GM21619 (cell line): ENCODE results near the gene ZDHHC7.
A peak's percentile ranks its signal among the peaks of the same experiment; 100 is the strongest.

Source experiments
- ATAC-seq: cut with Tn5 transposase; IDR thresholded peaks from one replicate; pipeline ENCODE4 v1.9.1; 2021; ENCODE audit not compliant: unreplicated experiment

The ZDHHC7 gene

DNA sequence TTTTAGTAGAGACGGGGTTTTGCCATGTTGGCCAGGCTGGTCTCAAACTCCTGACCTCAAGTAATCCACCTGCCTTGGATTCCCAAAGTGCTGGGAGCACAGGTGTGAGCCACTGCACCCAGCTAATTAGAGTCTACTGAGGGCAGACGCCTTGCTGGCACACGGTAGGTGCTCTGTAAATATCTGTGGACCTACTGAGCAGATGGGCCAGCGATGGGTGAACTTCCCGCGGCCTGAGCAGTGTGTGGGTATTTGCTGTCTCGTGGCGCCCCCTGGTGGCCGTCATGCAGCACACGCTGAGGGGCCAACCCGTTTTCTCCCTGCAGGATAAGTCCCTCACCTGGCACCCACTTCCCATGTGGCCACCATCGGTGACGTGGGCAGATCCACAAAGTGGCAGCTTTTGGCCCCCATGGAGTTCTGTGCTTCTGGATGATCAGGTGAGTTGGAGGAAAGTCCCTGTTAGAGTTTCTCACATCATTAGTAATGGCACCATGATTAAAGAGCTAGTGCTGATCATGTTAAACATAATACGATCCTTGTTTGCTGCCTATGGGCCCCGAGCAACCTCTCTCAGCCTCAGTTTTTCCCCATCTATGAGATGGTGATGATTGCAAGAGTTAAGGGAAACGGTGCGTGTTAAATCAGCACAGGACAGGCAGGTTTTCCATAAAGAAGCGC is 40.7 kb downstream of the ZDHHC7 start:
- no peak for ATAC-seq

DNA sequence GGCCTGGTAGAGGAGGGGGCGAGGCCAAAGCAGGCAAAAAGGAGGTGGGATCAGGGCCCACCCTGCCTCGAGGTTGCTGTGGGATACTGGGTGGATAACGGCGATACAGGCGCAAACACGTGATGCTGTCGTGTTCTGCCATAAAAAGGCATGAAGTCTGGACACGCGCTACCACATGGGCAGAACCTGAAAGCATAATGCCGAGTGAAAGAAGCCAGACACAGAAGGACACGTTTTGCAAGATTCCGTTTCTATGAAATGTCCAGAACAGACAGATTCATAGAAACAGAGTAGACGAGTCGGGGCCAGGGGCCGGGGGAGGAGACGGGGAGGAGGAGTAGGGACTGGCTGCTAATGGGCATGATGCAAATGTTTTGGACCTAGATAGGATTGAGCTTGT is 43.5 kb downstream of the ZDHHC7 start:
- no peak for ATAC-seq

DNA sequence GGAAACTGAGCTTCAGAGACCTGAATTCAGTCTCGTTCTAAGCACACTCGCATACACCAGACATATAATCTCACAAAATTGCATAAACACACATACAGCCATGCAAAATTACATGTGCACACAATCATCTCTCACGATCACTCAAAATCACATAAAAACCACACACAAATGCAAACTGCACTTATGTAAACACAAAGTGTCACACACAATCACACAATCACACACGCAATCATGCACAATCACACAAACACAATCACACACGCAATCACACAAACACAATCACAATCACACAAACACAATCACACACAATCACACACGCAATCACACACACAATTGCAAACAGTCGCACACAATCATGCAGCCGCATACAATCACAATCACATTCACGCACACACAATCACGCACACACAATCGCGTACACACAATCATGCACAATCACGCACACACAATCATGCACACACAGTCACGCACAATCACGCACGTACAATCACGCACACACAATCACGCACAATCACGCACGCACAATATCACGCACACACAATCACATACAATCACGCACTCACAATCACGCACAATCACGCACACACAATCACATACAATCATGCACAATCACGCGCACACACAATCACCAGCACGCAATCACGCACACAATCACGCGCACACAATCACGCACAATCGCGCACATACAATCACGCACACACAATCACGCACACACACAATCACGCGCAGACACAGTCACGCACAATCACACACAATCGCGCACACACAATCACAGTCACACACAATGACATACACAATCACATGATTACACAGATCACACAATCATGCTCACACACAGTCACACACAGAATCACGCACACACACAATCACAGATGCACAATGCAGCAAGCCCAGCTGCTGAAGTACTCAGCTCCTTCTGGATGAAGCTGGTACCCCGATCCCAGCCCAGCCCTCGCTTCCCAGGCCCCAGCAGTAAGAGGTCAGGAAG is 45.6 kb downstream of the ZDHHC7 start:
- ATAC-seq = no peak

DNA sequence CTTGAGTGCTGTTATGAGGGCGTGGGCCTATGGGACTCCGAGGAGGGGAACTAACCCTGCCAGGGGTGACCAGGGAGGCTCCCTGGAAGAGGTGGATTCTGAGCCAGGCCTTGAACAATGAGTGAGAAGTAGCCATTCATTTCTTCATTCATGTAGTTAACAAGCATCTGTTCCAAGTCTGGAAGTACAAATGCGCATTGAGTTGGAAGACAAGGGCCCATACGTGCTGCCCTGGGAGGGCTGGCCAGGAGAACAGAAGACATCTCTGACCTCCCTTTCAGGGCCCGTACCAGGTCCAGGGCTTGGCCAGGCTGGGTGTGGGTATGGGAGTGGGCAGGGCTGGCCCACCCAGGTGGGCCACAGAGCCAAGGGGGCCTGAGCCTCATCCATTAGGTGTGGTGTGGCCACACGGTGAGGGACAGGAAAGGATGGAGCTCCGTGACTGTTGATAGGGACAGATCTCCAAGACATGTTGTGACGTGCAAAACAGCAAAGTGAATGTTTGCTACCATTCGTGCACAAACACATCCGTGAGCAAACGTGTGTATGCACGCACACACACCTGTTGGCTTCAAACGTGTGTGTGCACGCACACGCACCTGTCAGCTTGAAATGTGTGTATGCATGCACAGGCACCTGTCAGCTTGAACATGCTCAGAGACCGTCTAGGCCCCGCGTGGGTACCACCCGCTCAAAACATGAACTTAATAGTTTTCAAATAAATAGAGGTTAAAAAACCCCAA is 46.8 kb downstream of the ZDHHC7 start:
- no peak for ATAC-seq

DNA sequence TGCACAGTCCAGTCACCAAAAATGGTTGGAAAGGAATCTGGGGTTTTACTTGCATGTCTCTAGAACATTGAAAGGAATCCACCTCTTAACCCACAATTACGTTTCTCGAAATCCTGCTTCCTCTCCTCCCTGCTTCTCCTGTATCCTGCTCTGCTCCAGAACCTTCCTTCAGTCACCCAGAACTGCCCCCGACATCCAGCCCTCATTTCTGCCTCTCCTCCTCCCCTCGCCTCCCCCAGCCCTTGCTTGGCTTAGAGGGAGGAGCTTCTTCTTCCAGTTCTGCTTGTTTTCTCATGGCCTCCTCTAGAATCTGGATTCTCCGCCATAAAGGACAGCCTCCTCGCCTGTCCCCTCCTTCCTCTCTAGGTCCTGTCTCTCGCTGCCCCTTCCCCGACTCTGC is 48.3 kb downstream of the ZDHHC7 start:
- ATAC-seq = no peak

DNA sequence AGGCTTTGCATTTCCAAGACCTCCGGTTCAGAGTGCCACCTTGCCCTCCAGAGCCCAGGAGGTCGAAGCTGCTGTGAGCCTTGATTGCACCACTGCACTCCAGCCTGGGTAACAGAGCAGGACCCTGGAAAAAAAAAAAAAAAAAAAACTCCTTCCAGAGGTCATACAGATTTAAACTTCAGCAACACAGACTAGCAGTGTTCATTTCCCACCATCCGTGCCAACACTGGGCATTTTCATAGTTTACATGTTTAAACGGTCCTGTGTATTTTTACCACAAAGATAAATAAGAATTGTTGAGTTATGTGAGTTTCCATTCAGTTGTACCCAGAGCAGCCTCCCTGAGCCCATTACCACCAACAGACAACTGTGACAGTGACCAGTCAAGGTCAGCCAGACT is 50.4 kb downstream of the ZDHHC7 start:
- ATAC-seq = no peak

DNA sequence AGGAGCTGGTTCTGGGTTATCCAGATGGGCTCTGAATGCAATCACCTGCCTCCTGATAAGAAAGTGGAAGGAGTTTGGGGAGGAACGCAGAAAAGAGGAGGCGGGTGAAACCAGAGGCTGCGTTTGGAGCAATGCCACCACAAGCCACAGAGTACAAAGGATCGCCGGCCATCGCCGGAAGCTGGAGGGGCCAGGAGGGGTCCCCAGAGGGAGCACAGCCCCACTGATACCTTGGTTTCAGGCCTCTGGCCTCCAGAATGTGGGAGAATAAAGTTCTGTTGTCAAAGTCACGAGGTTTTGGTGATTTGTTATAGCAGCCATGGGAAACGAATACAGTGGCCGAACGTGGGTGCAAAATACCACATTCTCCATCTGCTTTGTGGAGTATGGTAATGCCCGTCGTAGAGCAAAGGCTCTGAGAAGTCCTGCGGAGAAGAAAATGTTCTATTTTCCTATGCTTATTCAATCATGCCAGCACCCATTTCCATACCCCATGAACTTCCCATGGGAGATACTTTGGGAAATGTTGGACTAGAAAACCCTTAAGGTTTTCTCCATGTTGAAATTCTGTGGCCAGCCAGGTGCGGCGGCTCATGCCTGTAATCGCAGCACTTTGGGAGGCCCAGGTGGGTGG is 51.4 kb downstream of the ZDHHC7 start:
- no peak for ATAC-seq

DNA sequence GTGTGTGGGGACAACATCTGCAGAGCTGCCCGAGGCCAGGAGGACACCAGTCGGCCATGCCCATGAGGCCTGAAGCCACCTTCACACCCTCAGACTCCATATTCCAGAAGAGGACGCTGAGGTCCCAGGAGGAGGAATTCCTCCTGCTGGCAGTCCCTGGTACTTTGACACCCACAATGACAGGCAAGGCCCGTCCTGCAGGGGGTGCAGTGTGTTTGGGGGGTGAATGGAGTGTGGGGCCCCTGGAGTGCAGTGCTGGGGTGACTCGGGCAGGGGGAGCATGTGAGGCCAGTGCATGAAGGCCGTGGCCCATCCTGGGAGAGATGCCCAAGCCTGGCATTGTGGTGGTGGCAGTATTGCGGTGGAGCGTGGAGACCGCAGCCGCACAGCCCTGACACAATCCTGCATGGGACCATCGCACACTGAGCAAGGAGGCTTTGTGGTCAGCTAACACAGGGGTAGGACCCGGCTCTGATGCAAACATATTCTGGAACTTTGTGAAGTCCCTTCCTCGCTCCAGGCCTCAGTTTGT is 52.2 kb downstream of the ZDHHC7 start:
- ATAC-seq = no peak

DNA sequence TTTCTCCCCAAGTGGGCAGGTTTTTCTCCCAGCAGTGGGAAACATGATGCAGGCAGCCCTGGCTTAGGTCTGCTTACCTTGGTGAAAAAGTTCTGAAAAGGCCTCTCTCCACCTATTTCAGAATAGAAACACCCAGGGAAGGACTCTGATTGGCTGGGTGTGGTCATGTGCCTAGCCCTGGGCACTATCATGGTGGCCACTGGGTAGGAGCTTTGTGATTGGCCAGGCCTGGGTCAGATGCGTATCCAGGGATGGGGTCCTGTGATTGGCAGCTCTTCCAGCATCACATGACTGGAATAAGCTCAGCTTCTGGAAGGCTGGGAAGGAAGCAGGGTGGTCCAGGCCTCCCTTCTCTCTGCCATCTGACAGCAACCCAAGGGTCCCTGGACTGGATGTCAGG is 53.5 kb downstream of the ZDHHC7 start:
- ATAC-seq = no peak

DNA sequence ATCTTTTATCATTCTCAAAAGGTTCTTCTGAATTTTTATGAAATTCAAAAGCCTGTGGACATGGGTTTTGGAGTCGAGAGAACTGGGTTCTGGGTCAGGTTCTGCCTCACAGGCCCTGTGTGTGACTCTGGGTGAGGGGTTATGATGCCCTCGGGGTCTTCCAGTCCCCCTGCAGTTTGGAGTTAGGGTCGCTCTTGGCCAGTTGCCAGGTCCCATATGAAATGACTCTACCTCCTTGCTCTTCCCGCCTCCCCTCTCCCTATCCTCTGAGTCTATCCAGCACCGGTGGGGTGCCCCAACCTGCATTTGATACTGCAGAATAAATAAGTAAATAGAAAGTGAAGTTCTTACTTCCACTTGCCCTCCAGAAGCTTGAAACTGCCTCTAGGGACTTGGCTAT is 54.1 kb downstream of the ZDHHC7 start:
- ATAC-seq = no peak

DNA sequence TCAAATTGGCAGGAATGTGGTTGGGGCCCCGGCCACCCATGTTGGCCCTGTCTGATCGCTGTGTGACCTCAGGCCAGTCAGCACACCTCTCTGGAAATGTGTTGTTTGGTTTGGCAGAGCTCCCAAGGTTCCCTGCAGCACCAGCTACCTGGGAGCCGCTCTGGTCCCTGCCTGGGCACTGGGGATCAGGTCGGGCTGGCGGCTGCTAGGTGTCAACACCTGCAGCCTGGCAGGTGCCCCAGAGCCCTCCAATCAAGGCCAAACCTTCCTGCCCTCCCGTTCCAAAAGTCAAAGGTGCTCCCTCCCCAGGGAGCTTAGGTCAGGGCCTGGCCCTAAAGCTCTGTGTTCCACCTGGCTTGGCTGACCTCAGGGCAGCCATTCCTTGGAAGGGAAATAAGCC is 55.9 kb downstream of the ZDHHC7 start:
- ATAC-seq = no peak

DNA sequence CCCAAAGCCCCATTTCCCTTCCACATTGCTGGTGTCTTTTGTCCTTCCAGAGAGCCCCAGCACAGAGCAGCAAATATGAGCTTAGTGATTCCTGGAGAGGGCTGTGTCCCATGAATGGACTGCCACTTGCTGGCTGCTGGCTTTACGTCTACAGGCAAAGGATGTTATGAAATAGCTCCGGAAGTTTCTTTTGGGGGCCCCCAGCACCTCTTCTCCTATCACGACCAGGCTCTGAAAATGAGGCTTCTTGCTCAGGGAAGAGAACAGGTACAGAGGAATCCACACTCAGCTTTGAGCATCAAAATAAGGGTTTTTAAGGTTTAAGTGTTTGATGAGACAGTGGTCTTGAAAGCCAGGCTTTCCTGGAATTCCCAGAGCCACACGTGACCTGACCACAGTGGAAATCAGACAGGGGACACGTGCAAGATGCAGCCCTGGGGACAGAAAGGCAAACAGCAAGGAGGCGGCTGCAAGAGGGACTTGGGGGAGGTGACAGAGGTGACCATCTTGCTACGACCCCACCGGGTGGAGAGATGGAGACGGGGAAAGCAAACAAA is 58.1 kb downstream of the ZDHHC7 start:
- no peak for ATAC-seq

DNA sequence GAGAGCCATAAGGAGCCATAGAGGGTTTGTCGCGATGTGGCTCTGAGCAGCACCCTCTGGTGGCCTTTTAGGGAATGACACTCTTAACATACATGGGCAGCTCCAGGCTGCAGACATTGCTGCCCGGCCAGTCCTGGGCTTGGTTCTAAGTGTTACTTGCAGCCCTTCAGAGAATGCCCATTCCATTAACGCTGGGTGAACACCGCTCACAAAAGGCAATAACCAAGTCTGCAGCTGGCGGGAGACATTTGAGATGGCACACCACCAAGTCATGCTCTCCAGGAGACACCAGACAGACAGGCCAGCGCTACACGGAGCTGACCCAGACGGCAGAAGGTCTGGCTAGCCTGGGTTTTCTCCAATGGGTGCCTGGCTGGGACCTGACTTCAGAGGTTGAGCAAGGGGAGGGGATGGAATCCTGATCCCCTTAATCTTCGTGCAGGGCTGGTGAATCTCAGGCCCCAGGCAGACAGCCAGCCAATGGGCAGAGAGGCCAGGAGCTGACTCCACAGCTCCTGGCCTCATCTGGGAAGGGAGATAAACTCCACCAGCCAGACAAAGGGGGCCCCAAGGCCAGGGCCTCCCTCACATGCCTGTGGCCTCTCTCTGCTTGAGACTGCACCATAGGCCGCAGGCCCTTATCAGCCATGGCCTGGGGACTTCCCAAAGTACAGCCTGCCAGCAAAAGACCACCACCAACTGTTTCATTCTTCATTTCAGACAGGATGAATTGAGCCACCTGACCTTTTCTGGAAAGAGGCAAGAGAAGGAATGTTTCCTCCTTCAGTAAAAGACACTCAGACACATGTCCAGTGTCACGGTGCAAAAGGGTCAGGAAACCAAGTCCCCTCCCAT is 58.8 kb downstream of the ZDHHC7 start:
- ATAC-seq = peak; percentile 70

DNA sequence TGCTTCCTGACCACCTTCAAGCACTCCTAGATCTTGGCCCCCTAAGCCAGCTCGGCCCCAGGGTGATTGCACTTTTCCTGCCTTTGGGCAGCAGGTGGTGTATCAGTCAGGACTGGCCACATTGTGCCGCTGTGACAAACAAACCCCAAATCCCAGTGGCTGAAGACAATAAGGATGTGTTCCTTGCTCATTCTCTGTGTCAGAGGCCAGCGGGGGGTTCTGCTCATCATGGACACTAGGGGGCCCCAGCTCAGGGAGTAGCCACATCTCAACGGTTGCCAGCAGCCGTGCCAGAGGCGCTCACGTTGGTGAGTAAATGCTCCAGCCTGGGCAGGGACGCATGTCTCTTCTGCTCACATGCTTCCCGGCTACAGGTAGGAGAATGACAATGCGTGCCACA is 60.4 kb downstream of the ZDHHC7 start:
- ATAC-seq = no peak

DNA sequence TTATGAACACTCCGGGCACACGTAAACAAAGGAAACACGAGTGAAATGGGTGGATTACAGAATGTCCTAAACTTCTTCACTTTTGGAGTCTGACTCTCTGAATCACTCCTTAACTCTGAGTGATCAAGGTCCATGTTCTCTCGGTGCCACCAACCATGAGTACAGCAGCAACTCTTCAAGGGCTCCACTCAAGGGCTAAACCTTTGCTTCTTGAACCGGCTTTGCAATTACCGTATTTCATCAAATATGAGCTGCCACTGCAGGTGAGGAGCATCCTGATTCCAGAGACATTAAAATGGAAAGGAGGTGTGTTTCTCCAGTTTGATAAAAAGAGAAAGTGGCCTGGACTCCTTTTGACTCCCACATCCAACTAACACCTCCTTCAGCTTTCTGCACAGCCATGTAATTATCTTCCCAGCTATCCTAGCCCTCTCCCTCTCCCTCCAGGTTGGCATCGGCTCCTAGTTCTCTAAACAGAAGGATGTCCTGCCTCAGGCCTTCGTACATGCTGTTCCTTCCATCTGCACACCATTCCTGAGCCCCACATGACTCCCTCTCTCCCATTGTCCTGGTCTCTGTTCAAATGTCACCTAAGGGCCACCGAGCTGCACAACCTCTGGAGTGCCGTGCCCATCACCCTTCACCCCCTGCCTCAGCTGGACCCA is 61.4 kb downstream of the ZDHHC7 start:
- no peak for ATAC-seq

DNA sequence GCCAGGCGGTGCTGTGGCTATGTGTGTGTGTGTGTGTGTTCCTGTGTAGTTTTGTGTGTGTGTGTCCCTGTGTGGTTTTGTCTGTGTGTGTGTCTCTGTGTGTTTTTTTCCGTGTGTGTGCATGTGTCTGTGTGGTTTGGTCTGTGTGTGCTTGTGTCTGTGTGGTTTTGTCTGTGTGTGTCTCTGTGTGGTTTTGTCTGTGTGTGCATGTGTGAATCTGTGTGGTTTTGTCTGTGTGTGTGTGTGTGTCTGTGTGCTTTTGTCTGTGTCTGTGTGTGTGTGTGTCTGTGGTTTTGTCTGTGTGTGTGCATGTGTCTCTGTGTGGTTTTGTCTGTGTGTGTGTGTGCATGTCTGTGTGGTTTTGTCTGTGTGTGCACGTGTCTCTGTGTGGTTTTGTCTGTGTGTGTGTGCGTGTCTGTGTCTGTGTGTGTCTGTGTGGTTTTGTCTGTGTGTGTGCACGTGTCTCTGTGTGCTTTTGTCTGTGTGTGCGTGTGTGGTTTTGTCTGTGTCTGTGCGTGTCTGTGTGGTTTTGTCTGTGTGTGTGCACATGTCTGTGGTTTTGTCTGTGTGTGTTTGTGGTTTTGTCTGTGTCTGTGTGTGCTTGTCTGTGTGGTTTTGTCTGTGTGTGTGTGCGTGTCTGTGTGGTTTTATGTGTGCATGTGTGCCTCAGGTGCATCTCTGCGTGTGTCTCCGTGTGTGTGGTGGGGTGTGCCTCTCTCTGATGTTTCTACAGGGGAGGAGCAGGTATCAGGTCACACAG is 62.3 kb downstream of the ZDHHC7 start:
- ATAC-seq = no peak

DNA sequence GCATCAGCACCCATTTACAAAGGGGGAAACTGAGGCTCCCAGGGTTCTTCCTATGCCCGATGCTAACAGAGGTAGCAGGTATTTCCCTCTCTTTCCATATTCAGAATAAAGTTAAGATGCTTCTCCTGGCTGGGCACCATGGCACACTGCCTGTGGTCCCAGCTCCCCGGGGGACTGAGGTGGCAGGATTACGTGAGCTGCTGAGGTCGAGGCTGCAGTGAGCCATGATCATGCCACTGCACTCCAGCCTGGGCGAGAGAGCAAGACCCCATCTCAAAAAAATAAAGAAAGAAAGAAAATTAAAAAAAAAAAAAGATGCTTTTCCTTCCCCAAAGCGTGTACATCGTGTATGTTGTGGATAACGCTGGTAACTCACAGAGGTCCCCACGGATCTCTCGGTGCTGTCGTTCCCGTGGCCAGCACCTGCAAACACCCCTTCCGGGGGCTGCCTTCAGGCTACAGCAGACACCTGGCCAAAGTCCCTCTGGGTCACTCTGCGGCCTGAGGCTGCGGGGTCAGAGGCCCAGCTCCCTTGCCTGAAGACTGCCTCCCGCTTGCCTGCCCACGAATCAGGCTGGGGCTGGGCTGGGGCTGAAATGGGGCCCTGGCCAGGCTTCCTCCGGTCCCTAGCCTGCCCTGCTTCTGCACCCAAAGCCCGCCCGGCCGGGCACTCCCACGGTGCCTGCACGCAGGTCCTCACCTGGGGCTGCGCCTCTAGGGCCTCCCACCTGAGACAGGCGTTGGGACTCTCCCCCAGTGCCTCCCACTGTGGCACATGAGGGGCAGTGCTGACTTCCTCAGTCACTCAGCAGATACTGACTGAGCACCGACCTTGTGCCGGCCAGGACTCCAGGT is 63.1 kb downstream of the ZDHHC7 start:
- no peak for ATAC-seq
